SK-N-SH (cell line): ENCODE measurements around the gene TUBGCP6. TPM values are rescaled to one million over a fixed set of nuclear protein-coding genes. Genes with fewer than 3 reads are reported as not detected.

ENCODE experiments used
- CTCF ChIA-PET: fragments of 300-600, 350-600 bp; formaldehyde crosslinking; extraction: SDS; loops from one replicate; lab custom pipeline; 2021; lab: Yijun Ruan, JAX
- POLR2A ChIA-PET: fragments of 350-600 bp; sonication (Branson Sonifier 250); formaldehyde crosslinking; extraction: SDS; loops from one replicate; lab custom pipeline; 2020; ENCODE audit warnings: antibody characterized with exemption, inconsistent platforms; lab: Yijun Ruan, JAX
- DNase-seq: peaks from one replicate; pipeline ENCODE4 v3.0.0; 2012
- H2AFZ ChIP-seq: fragments of 200-600 bp; sonication (generic); 2 replicates; pipeline ENCODE4 v1.8.1; 2016; ENCODE audit warnings: antibody characterized with exemption, mild to moderate bottlenecking, low read depth
- H3F3A ChIP-seq: fragments of 200-600 bp; sonication (generic); replicated peaks from 2 replicates; pipeline ENCODE3; 2016; ENCODE audit warnings: antibody characterized with exemption, mild to moderate bottlenecking; ENCODE audit not compliant: insufficient read depth
- H3K27ac ChIP-seq, 2 experiments: fragments of 200-500 bp in 1 of 2; fragments of 200-600 bp in 1 of 2; sonication (Bioruptor generic) in 1 of 2; sonication (generic), shearing (Covaris generic) in 1 of 2; 2 replicates each; pipeline versions ENCODE4 v1.5.1 to v1.6.1; 2014 to 2016; ENCODE audit warnings: low read depth in 2 of 2, inconsistent platforms in 1 of 2, low read length in 1 of 2, mild to moderate bottlenecking in 1 of 2, mixed read lengths in 1 of 2
- H3K27me3 ChIP-seq: fragments of 200-600 bp; sonication (generic), shearing (Covaris generic); 2 replicates; pipeline ENCODE4 v1.6.1; 2016; ENCODE audit warnings: mixed run types; ENCODE audit not compliant: insufficient read depth
- H3K36me3 ChIP-seq, 2 experiments: fragments of 200-500 bp in 1 of 2; fragments of 200-600 bp in 1 of 2; sonication (Bioruptor generic) in 1 of 2; sonication (generic) in 1 of 2; replicated peaks in 1 of 2; 2 replicates each; pipeline versions ENCODE3 to v1.5.1; 2014 to 2016; ENCODE audit warnings: low read length in 1 of 2, mild to moderate bottlenecking in 1 of 2; ENCODE audit not compliant: insufficient read depth in 2 of 2, control insufficient read depth in 1 of 2
- H3K4me1 ChIP-seq, 2 experiments: fragments of 200-500 bp in 1 of 2; fragments of 200-600 bp in 1 of 2; sonication (Bioruptor generic) in 1 of 2; sonication (generic), shearing (Covaris generic) in 1 of 2; 2 replicates each; pipeline versions ENCODE4 v1.5.1 to v1.6.1; 2014 to 2016; ENCODE audit warnings: low read depth in 1 of 2, low read length in 1 of 2, mixed run types in 1 of 2; ENCODE audit not compliant: insufficient read depth in 2 of 2, control insufficient read depth in 1 of 2
- H3K4me2 ChIP-seq: fragments of 200-600 bp; sonication (generic), shearing (Covaris generic); 2 replicates; pipeline ENCODE4 v1.6.1; 2017; ENCODE audit warnings: mixed run types
- H3K4me3 ChIP-seq, 2 experiments: fragments of 200-500 bp in 1 of 2; fragments of 200-600 bp in 1 of 2; sonication (Bioruptor generic) in 1 of 2; sonication (generic), shearing (Covaris generic) in 1 of 2; 2 replicates each; pipeline versions ENCODE4 v1.5.1 to v1.8.1; 2014 to 2016; ENCODE audit warnings: low read depth in 2 of 2, inconsistent platforms in 1 of 2, low read length in 1 of 2, mild to moderate bottlenecking in 1 of 2, mixed read lengths in 1 of 2, moderate library complexity in 1 of 2
- H3K79me2 ChIP-seq: fragments of 200-600 bp; sonication (generic); 2 replicates; pipeline ENCODE4 v1.8.1; 2017; ENCODE audit warnings: mild to moderate bottlenecking; ENCODE audit not compliant: insufficient read depth
- H3K9ac ChIP-seq: fragments of 200-600 bp; sonication (generic); 2 replicates; pipeline ENCODE4 v1.6.1; 2017; ENCODE audit warnings: mixed run types
- H3K9me2 ChIP-seq: fragments of 200-600 bp; sonication (generic); 2 replicates; pipeline ENCODE4 v1.6.1; 2017; ENCODE audit warnings: mixed run types
- H3K9me3 ChIP-seq: fragments of 200-600 bp; sonication (generic); 2 replicates; pipeline ENCODE4 v1.6.1; 2017; ENCODE audit warnings: mixed run types, mild to moderate bottlenecking, moderate library complexity
- H4K20me1 ChIP-seq: fragments of 200-600 bp; sonication (generic); 2 replicates; pipeline ENCODE4 v1.6.1; 2017; ENCODE audit warnings: mild to moderate bottlenecking, mixed run types; ENCODE audit not compliant: insufficient read depth
- ELF1 ChIP-seq: IDR thresholded peaks from 2 replicates; pipeline ENCODE4 v1.4.0; 2012
- EP300 ChIP-seq, 2 experiments: IDR thresholded peaks; 2 replicates each; pipeline versions ENCODE4 v1.4.0 to v1.6.1; 2012; ENCODE audit warnings: borderline replicate concordance in 1 of 2, low read depth in 1 of 2, low read length in 1 of 2
- FOSL2 ChIP-seq: IDR thresholded peaks from 2 replicates; pipeline ENCODE4 v1.4.0; 2012; ENCODE audit warnings: low read depth, mild to moderate bottlenecking, moderate library complexity, borderline replicate concordance
- FOXJ3 ChIP-seq: sonication (generic); formaldehyde crosslinking; IDR thresholded peaks from 2 replicates; pipeline ENCODE4 v1.5.1; 2020; ENCODE audit warnings: mild to moderate bottlenecking, missing genetic modification reagents
- GABPA ChIP-seq: IDR thresholded peaks from 2 replicates; pipeline ENCODE4 v1.4.0; 2012; ENCODE audit warnings: low read depth, mild to moderate bottlenecking
- GATA2 ChIP-seq: sonication (generic); formaldehyde crosslinking; IDR thresholded peaks from 2 replicates; pipeline ENCODE4 v1.5.0; 2020; ENCODE audit warnings: mild to moderate bottlenecking, missing genetic modification reagents
- NFIC ChIP-seq: IDR thresholded peaks from 2 replicates; pipeline ENCODE4 v1.4.0; 2012; ENCODE audit warnings: borderline replicate concordance
- RAD21 ChIP-seq: IDR thresholded peaks from 2 replicates; pipeline ENCODE4 v1.6.1; 2012; ENCODE audit warnings: mild to moderate bottlenecking, low read length
- RCOR1 ChIP-seq: fragments of 150-350 bp; IDR thresholded peaks from 2 replicates; pipeline ENCODE4 v1.6.1; 2017; ENCODE audit warnings: antibody characterized with exemption, low read length
- RFX5 ChIP-seq: IDR thresholded peaks from 2 replicates; pipeline ENCODE4 v1.6.1; 2012; ENCODE audit warnings: mild to moderate bottlenecking, improper control_type of control experiment, low read length
- RXRA ChIP-seq: IDR thresholded peaks from 2 replicates; pipeline ENCODE4 v1.4.0; 2012; ENCODE audit warnings: low read depth, mild to moderate bottlenecking, borderline replicate concordance
- SMC3 ChIP-seq: IDR thresholded peaks from 2 replicates; pipeline ENCODE4 v1.6.1; 2012; ENCODE audit warnings: low read depth, low read length, improper control_type of control experiment
- TCF12 ChIP-seq: IDR thresholded peaks from 2 replicates; pipeline ENCODE4 v1.4.0; 2012
- YY1 ChIP-seq: IDR thresholded peaks from 2 replicates; pipeline ENCODE4 v1.4.0; 2012; ENCODE audit warnings: low read depth, mild to moderate bottlenecking
- WGBS: methylation state at CpG from one replicate; pipeline ENCODE4 v1.1.6; 2017; ENCODE audit warnings: low lambda C conversion rate; 5-methylcytosine and 5-hydroxymethylcytosine counted together
- polyA plus RNA-seq, 3 experiments: library from polyadenylated mRNA; depleted of rRNA; stranded (reverse); fragments of >200 nt; gene quantifications; 2 replicates each; pipeline ENCODE4 v1.2.3, GENCODE V29; 2012
- TF ChIP-seq, protein P1 (sequence below): IDR thresholded peaks from 2 replicates; pipeline ENCODE4; 2012
- TF ChIP-seq, protein P2 (sequence below): IDR thresholded peaks from 2 replicates; pipeline ENCODE4 v1.6.1; 2012; ENCODE audit warnings: mild to moderate bottlenecking, low read depth, low read length, moderate library complexity
- TF ChIP-seq, protein P3 (sequence below): IDR thresholded peaks from 2 replicates; pipeline ENCODE4 v1.4.0; 2012; ENCODE audit warnings: low read depth, borderline replicate concordance
- TF ChIP-seq, protein P4 (sequence below): IDR thresholded peaks from 2 replicates; pipeline ENCODE4 v1.4.0; 2012; ENCODE audit warnings: low read depth
- TF ChIP-seq, protein P5 (sequence below): IDR thresholded peaks from 2 replicates; pipeline ENCODE4 v1.4.0; 2012; ENCODE audit warnings: low read depth, borderline replicate concordance

TUBGCP6 gene
- polyA plus RNA-seq, 1 of the 3 experiments (the other 2 are of a cell fraction) = 40.4 TPM

DNA sequence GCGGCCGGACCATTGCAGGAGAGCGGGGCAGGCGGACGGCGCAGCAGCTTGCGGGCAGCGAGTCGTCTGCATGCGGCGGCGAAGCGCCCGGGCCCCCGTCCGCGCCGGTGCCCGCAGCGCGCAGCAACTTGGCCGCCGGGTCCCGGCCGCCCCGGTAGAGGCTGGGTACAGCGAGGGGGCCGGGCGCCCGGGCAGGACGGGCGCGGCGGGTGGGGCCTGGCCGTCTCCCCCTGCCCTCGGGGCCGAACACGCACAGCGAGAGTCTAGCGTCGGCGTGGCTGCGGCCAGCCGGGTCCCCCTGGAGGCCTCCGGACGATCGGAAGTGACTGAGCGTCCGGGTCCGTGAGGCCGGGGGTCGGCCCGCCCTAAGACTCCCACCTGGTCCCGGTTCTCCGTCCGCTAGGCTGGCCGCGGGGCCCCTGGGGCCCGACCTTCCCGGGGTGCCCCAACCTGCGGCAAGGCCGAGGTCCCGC, 59.9 kb downstream of the TUBGCP6 start:
- no peak for DNase-seq
- H3K79me2 ChIP-seq = peaks cover 39% of the 10 kb centered on the region
- 0 out of 2 replicates have a peak, but pooled peaks cover 10% of the 10 kb centered on the region for H4K20me1 ChIP-seq
- H3K9ac ChIP-seq = no peak overlapping the region
- CTCF ChIA-PET = interaction anchor here (1.0 to 1.2 kb wide), 2 partner anchors 36 to 38 kb away, joined by 3 to 5 read pairs; no protein-coding TSS in a partner anchor
- no peak overlapping the region; a peak in 1 of 4 replicates for H3K27ac ChIP-seq
- 95% methylated on average over 49 of the region's 63 CpGs for WGBS
- H3K36me3 ChIP-seq = peaks cover 0 to 5% of the 10 kb centered on the region in 2 experiments
- H3K4me1 ChIP-seq = peaks cover 3 to 39% of the 10 kb centered on the region in 2 experiments; a peak in 2 of 4 replicates
- H2AFZ ChIP-seq = 0 out of 2 replicates have a peak overlapping the region, but pooled peaks have one; percentile 72
- H3K9me3 ChIP-seq = no peaks in the 10 kb centered on the region
- H3F3A ChIP-seq = no peaks in the 10 kb centered on the region
- H3K27me3 ChIP-seq = no peaks in the 10 kb centered on the region
- POLR2A ChIA-PET = no interaction called here
- H3K9me2 ChIP-seq = no peaks in the 10 kb centered on the region
- H3K4me3 ChIP-seq = no peak overlapping the region
- TF ChIP-seq EP300 (IDR thresholded peaks at IDR 0.05; ENCODE audit: borderline replicate concordance in 1 of 2, low read depth in 1 of 2, low read length in 1 of 2) = no peak
- TF ChIP-seq RFX5 = no peak
- TF ChIP-seq, protein P1, sequence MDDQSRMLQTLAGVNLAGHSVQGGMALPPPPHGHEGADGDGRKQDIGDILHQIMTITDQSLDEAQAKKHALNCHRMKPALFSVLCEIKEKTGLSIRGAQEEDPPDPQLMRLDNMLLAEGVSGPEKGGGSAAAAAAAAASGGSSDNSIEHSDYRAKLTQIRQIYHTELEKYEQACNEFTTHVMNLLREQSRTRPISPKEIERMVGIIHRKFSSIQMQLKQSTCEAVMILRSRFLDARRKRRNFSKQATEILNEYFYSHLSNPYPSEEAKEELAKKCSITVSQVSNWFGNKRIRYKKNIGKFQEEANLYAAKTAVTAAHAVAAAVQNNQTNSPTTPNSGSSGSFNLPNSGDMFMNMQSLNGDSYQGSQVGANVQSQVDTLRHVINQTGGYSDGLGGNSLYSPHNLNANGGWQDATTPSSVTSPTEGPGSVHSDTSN = no peak
- no peak for TF ChIP-seq ELF1
- no peak for TF ChIP-seq TCF12
- TF ChIP-seq, protein P2, sequence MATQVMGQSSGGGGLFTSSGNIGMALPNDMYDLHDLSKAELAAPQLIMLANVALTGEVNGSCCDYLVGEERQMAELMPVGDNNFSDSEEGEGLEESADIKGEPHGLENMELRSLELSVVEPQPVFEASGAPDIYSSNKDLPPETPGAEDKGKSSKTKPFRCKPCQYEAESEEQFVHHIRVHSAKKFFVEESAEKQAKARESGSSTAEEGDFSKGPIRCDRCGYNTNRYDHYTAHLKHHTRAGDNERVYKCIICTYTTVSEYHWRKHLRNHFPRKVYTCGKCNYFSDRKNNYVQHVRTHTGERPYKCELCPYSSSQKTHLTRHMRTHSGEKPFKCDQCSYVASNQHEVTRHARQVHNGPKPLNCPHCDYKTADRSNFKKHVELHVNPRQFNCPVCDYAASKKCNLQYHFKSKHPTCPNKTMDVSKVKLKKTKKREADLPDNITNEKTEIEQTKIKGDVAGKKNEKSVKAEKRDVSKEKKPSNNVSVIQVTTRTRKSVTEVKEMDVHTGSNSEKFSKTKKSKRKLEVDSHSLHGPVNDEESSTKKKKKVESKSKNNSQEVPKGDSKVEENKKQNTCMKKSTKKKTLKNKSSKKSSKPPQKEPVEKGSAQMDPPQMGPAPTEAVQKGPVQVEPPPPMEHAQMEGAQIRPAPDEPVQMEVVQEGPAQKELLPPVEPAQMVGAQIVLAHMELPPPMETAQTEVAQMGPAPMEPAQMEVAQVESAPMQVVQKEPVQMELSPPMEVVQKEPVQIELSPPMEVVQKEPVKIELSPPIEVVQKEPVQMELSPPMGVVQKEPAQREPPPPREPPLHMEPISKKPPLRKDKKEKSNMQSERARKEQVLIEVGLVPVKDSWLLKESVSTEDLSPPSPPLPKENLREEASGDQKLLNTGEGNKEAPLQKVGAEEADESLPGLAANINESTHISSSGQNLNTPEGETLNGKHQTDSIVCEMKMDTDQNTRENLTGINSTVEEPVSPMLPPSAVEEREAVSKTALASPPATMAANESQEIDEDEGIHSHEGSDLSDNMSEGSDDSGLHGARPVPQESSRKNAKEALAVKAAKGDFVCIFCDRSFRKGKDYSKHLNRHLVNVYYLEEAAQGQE = no peak
- TF ChIP-seq FOXJ3 (CRISPR knock-in tag) = no peak
- no peak for TF ChIP-seq NFIC
- no peak for TF ChIP-seq RCOR1
- TF ChIP-seq GABPA = no peak
- TF ChIP-seq, protein P3, sequence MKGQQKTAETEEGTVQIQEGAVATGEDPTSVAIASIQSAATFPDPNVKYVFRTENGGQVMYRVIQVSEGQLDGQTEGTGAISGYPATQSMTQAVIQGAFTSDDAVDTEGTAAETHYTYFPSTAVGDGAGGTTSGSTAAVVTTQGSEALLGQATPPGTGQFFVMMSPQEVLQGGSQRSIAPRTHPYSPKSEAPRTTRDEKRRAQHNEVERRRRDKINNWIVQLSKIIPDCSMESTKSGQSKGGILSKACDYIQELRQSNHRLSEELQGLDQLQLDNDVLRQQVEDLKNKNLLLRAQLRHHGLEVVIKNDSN = no peak
- TF ChIP-seq, protein P4, sequence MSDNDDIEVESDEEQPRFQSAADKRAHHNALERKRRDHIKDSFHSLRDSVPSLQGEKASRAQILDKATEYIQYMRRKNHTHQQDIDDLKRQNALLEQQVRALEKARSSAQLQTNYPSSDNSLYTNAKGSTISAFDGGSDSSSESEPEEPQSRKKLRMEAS = no peak
- no peak for TF ChIP-seq SMC3
- TF ChIP-seq YY1 = no peak
- no peak for TF ChIP-seq FOSL2
- no peak for TF ChIP-seq RAD21
- TF ChIP-seq, protein P5, sequence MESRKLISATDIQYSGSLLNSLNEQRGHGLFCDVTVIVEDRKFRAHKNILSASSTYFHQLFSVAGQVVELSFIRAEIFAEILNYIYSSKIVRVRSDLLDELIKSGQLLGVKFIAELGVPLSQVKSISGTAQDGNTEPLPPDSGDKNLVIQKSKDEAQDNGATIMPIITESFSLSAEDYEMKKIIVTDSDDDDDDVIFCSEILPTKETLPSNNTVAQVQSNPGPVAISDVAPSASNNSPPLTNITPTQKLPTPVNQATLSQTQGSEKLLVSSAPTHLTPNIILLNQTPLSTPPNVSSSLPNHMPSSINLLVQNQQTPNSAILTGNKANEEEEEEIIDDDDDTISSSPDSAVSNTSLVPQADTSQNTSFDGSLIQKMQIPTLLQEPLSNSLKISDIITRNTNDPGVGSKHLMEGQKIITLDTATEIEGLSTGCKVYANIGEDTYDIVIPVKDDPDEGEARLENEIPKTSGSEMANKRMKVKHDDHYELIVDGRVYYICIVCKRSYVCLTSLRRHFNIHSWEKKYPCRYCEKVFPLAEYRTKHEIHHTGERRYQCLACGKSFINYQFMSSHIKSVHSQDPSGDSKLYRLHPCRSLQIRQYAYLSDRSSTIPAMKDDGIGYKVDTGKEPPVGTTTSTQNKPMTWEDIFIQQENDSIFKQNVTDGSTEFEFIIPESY = no peak
- no peak for TF ChIP-seq RXRA
- TF ChIP-seq GATA2 (CRISPR knock-in tag) = no peak
- no peak overlapping the region for H3K4me2 ChIP-seq
